ENCODE measurements around the gene LRCH4.

The LRCH4 gene

GRCh38 chr7:100604976-100605911 lies 19.3 kb upstream of the LRCH4 start:
- DNase-seq (ENCODE audit: low read depth) = no peak

- DNase-seq (ENCODE audit: low read depth) = peak; percentile 65
Measured at GRCh38 chr7:100604028-100604975, 18.4 kb upstream of the LRCH4 start.

GRCh38 chr7:100603726-100604027 lies 17.7 kb upstream of the LRCH4 start:
- no peak for DNase-seq (ENCODE audit: low read depth)

- peak; percentile 58 for DNase-seq (ENCODE audit: low read depth)
Measured at GRCh38 chr7:100602889-100603725, 17.2 kb upstream of the LRCH4 start.

- DNase-seq (ENCODE audit: low read depth) = no peak
Measured at GRCh38 chr7:100600730-100601038, 14.8 kb upstream of the LRCH4 start.

- DNase-seq (ENCODE audit: low read depth) = no peak
Measured at GRCh38 chr7:100599911-100600729, 14.2 kb upstream of the LRCH4 start.

- no peak for DNase-seq (ENCODE audit: low read depth)
Measured at GRCh38 chr7:100598425-100598824, 12.5 kb upstream of the LRCH4 start.

- no peak for DNase-seq (ENCODE audit: low read depth)
Measured at GRCh38 chr7:100595188-100595587, 9.3 kb upstream of the LRCH4 start.

- DNase-seq (ENCODE audit: low read depth) = no peak
Measured at GRCh38 chr7:100591596-100591995, 5.7 kb upstream of the LRCH4 start.

- no peak for DNase-seq (ENCODE audit: low read depth)
Measured at GRCh38 chr7:100590077-100590737, 4.3 kb upstream of the LRCH4 start.

GRCh38 chr7:100589341-100589947 lies 3.5 kb upstream of the LRCH4 start:
- no peak for DNase-seq (ENCODE audit: low read depth)

GRCh38 chr7:100588438-100588837 lies 2.5 kb upstream of the LRCH4 start:
- DNase-seq (ENCODE audit: low read depth) = no peak

- DNase-seq (ENCODE audit: low read depth) = peak; percentile 100
Measured at GRCh38 chr7:100586266-100587025, 517 bp upstream of the LRCH4 start, which contains the start of gene FBXO24. FBXO24 (plus strand) TSS chr7:100586328; CDS start chr7:100586626, 298 bp downstream.

- peak; percentile 78 for DNase-seq (ENCODE audit: low read depth)
Measured at GRCh38 chr7:100584683-100585510, 1.0 kb downstream of the LRCH4 start.

- DNase-seq (ENCODE audit: low read depth) = no peak
Measured at GRCh38 chr7:100584054-100584682, 1.8 kb downstream of the LRCH4 start.

GRCh38 chr7:100583132-100584053 lies 2.5 kb downstream of the LRCH4 start:
- peak; percentile 75 for DNase-seq (ENCODE audit: low read depth)

- DNase-seq (ENCODE audit: low read depth) = no peak
Measured at GRCh38 chr7:100582650-100583049, 3.3 kb downstream of the LRCH4 start.

Measured in iris pigment epithelial cell (primary cell).